GM21576 (cell line): ENCODE results near the gene SBF1.

Experiments
- ATAC-seq: cut with Tn5 transposase; IDR thresholded peaks from one replicate; pipeline ENCODE4 v1.9.1; 2021; ENCODE audit warnings: mild to moderate bottlenecking, moderate library complexity; ENCODE audit not compliant: unreplicated experiment

Gene SBF1

GRCh38 chr22:50485221-50486131 is 10.6 kb upstream of the SBF1 start:
- no peak for ATAC-seq

DNA sequence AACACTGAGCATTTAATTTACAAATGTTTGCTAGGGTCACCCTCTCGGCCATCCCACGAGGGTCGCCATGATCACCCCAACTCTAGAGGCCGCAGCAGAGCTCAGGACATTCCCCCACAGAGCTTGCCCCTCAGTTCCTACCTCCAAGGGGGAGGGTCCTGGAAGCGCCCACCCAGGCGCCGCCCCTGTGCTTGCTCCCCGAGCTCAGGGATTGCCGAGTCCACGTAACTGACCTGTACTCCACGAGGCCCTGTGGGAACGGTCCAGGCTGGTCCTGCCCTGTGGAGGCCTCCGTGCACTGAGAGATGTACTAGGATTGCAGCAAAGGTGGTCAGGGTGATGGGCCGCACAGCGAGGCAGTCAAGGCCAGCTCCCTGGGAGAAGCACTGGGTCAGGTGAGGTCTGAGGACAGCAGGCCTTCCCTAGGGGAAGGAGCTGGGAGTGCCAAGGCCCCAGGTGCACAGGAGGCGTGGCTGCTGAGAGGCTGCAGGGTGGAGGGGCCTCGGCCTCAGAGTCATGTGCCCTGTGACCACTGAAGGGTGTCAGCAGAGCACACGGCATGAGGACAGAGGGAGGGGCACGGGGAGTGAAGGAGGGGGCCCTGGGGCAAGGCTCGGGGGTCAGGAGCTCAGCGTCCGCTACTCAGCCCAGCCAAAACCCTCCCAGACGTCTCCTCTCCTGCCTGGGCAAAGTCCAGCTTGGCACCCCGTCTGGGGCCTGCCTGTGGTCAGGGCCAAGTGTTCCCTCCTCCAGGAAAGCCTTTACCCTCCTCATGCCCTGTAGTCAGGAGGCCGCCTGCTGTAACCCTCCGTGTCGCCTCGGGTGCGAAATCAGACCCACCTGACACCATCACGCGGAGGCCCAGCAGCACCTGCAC is 9.4 kb upstream of the SBF1 start:
- ATAC-seq: no peak

- ATAC-seq: no peak
Measured at GRCh38 chr22:50483556-50483955, 8.7 kb upstream of the SBF1 start.

- ATAC-seq: no peak
Measured at GRCh38 chr22:50483106-50483505, 8.3 kb upstream of the SBF1 start.

DNA sequence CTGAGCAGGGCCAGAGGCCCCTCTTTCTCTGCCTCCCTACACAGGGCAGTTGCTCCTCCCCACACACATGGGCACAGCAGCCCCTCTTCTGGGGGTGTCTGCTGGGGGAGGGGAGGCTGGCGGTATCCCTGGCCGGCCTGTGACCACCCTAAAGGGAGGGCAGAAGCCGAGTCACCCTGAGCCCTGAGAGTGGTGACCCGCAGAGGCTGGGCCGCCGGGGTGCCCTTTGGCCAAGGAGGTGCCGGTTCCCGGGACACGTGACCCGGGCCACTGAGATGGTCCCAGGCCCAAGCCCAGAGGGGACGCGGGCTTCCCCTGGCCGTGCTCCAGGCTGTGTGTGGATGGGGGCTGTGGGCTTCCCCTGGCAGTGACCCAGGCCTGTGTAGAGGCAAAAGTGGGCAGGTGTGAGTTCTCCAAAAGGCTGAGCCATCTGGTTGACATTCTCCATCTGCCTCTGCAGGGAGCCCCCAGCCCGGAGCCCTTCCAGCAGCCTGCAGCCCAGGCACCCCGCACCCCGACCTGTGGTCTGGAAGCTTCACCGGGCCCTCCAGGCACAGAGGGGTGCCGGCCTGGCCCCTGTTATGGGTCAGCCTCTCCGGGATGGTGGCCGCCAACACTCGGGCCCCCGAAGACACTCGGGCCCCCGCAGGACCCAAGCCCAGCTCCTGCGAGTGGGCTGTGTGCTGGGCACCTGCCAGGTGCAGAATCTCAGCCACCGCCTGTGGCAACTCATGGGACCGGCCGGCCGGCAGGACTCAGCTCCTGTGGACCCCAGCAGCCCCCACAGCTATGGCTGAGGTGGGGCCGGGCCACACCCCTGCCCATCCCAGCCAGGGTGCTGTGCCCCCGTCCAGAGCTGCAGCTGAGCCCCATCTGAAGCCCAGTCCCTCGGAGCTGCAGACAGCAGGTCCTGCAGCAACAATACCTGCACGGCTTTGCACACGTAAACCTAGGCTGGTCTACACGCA is 7.6 kb upstream of the SBF1 start:
- no peak for ATAC-seq

- no peak for ATAC-seq
Measured at GRCh38 chr22:50481440-50482106, 6.7 kb upstream of the SBF1 start, which contains the start of gene ADM2. ADM2 (plus strand) TSS chr22:50481543; CDS start chr22:50481848, 305 bp downstream.

GRCh38 chr22:50481045-50481439 is 6.2 kb upstream of the SBF1 start:
- no peak for ATAC-seq

- ATAC-seq: no peak
Measured at GRCh38 chr22:50479721-50480120, 4.9 kb upstream of the SBF1 start.

DNA sequence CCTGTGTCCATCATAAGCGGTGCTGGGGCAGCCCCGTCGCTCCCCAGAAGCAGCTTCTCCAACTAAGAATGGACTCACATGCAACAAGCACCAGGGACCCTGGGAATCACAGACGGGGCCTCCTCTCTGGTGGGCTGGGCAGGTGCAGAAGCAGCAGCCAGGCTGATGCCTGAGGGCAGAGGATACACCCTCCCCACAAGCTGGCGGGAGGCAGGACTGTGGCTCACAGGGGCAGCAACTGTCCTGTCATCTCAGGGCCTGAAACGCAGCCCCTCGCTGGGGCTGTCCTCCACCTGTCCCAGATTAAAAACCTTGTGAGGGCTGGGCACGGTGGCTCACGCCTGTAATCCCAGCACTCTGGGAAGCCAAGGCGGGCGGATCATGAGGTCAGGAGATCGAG is 3.1 kb upstream of the SBF1 start:
- no peak for ATAC-seq

GRCh38 chr22:50476868-50477267 is 2.0 kb upstream of the SBF1 start:
- no peak for ATAC-seq

DNA sequence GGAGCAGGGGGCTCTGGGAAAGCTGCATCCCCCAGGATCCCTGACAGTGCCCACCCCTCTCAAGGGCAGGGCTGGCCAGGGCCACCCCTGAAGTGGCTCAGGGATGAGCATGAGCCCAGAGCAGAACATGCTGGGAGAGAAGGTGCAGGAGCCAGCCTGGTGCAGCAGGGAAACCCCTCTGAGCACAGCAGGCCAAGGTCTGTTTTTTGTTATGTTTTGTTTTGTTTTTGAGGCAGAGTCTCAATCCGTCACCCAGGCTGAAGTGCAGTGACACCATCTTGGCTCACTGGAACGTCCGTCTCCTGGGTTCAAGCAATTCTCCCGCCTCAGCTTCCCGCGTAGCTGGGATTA is 792 bp upstream of the SBF1 start:
- no peak for ATAC-seq

- ATAC-seq: no peak
Measured at GRCh38 chr22:50473855-50474671, 772 bp downstream of the SBF1 start.

DNA sequence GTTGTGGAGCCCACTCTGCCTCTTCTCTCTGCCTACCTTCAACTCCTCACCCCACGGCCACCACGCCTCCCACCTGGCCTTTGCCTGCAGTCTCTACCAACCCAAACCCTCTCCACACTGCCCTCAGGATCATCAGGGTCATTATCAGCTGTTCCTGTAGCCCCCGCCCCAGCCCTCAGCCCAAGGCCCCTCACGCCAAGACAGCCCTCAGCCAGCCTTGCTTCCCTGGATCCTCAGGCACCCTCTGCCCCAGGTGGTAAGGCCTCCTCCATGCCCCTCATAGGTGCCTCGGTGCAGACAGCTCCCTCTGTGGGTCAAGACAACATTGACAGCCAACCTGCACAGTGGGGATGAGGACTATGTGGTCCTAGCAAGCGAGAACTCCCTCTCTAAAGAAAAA is 1.7 kb downstream of the SBF1 start:
- no peak for ATAC-seq

DNA sequence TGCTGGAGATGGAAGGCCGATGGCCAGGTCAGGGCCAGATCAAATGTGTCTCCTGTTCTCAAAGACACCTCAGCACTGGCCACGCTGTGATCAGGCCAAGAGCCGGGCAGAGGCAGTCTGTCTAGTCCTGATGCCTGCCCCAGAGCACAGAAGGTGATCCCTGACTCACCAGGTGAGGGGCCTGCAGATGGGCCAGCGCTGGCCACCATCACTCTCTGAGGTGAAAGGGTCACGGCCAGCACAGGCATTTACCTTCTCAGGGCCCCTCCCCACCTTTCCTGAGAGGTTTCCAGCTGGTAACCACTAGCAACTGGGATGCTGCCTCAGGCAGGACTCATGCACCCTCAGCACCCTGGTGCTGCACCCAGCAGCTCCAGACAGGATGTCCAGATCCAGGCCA is 2.9 kb downstream of the SBF1 start:
- ATAC-seq: no peak

GRCh38 chr22:50471197-50471847 is 3.5 kb downstream of the SBF1 start:
- ATAC-seq: no peak

GRCh38 chr22:50470491-50470890 is 4.3 kb downstream of the SBF1 start:
- no peak for ATAC-seq

GRCh38 chr22:50469377-50470305 is 5.2 kb downstream of the SBF1 start:
- peak; percentile 50 for ATAC-seq

DNA sequence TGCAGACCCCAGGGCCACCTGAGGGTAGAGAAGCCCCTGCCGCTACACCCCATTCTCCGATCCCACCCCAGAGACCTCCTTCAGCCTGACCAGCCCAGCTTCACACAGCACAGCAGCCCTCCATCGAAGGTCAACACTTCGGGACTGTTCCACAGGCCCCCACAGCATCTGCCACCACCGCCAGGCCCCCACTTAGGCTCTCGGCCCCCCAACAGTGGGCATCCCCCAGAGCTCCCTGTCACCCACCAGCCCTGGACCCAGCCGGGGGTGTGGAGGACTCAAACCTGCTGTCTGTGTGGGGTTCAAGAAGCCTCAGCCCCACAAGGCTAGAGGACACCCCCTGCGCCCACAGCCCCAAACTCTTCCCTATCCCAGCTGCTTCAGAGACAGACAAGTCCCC is 6.2 kb downstream of the SBF1 start:
- ATAC-seq: no peak
